Mesendoderm (in vitro differentiated cells): ENCODE results near the gene IP6K2.

Source experiments
- DNase-seq: peaks from one replicate; pipeline ENCODE4 v3.0.0; 2013
- H2AK5ac ChIP-seq: 2 replicates; pipeline ENCODE4 v1.6.1; 2013; ENCODE audit warnings: low read length, inconsistent platforms
- H2BK120ac ChIP-seq: 2 replicates; pipeline ENCODE4 v1.6.1; 2013; ENCODE audit warnings: low read depth, mild to moderate bottlenecking, low read length, moderate library complexity, mixed read lengths
- H2BK15ac ChIP-seq: replicated peaks from 2 replicates; pipeline ENCODE4 v1.6.1; 2013; ENCODE audit warnings: low read depth, mild to moderate bottlenecking, moderate library complexity
- H2BK5ac ChIP-seq: 2 replicates; pipeline ENCODE4 v1.6.1; 2013; ENCODE audit warnings: low read length, inconsistent platforms
- H3K18ac ChIP-seq: 2 replicates; pipeline ENCODE4 v1.6.1; 2013; ENCODE audit warnings: mild to moderate bottlenecking, low read length, mixed read lengths
- H3K23ac ChIP-seq: one replicate; pipeline ENCODE4 v1.6.1; 2013; ENCODE audit warnings: low read length
- H3K27ac ChIP-seq: 2 replicates; pipeline ENCODE4 v1.5.1; 2013; ENCODE audit warnings: low read depth, mild to moderate bottlenecking, inconsistent platforms, low read length, moderate library complexity
- H3K27me3 ChIP-seq: 2 replicates; pipeline ENCODE4 v1.6.1; 2013; ENCODE audit warnings: low read length, control low read depth, mild to moderate bottlenecking, inconsistent platforms; ENCODE audit not compliant: insufficient read depth, poor library complexity
- H3K36me3 ChIP-seq: 2 replicates; pipeline ENCODE4 v1.6.1; 2013; ENCODE audit warnings: low read length, inconsistent platforms; ENCODE audit not compliant: control insufficient read depth, insufficient read depth
- H3K4ac ChIP-seq: one replicate; pipeline ENCODE4 v1.6.1; 2013; ENCODE audit warnings: low read depth, mild to moderate bottlenecking, low read length, moderate library complexity
- H3K4me1 ChIP-seq: 2 replicates; pipeline ENCODE4 v1.6.1; 2013; ENCODE audit warnings: low read depth, low read length, inconsistent platforms; ENCODE audit not compliant: control insufficient read depth
- H3K4me2 ChIP-seq: 2 replicates; pipeline ENCODE4 v1.6.1; 2013; ENCODE audit warnings: low read length
- H3K4me3 ChIP-seq: 2 replicates; pipeline ENCODE4 v1.5.1; 2013; ENCODE audit warnings: mild to moderate bottlenecking, low read length
- H3K56ac ChIP-seq: one replicate; pipeline ENCODE4 v1.6.1; 2013; ENCODE audit warnings: low read length
- H3K79me1 ChIP-seq: 2 replicates; pipeline ENCODE4 v1.6.1; 2013; ENCODE audit warnings: low read length, inconsistent platforms
- H3K79me2 ChIP-seq: 2 replicates; pipeline ENCODE4 v1.6.1; 2013; ENCODE audit warnings: mild to moderate bottlenecking, low read length; ENCODE audit not compliant: control insufficient read depth, insufficient read depth
- H3K9ac ChIP-seq: 2 replicates; pipeline ENCODE4 v1.6.1; 2013; ENCODE audit warnings: low read length, inconsistent platforms
- H4K5ac ChIP-seq: one replicate; pipeline ENCODE4 v1.6.1; 2013; ENCODE audit warnings: low read length
- H4K8ac ChIP-seq: one replicate; pipeline ENCODE4 v1.6.1; 2013; ENCODE audit warnings: low read depth, mild to moderate bottlenecking, control low read depth, low read length, moderate library complexity
- WGBS: extraction: QIAGEN DNeasy Blood & Tissue Kit; methylation state at CpG from one replicate; pipeline ENCODE4 v1.1.7; 2013; ENCODE audit warnings: low lambda C conversion rate, missing lambda C conversion rate; ENCODE audit not compliant: insufficient coverage; ENCODE audit errors: extremely low coverage; 5-methylcytosine and 5-hydroxymethylcytosine counted together

Gene IP6K2

DNA sequence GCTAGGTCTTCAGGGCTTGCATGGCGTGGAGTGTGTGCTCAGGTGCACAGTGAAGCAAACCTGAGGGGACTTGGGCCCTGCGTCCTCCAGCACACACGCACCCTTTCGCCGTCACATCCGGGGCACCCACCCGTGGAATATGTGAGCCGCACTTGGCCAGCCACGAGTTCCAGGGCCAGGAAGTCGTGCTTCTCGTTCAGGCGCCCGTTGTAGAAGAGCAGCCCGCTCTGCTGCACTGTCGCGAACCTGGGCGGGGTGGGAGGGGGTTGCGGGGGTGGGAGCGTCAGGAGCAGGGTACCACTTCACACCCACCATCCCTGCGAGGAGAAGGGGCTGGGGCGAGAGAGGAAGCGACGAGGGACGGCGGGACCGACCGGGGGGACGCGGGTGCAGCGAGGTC, 61.4 kb downstream of the IP6K2 start:
- Histone ChIP-seq H3K56ac (peak overlapping the region; percentile 84), H4K8ac (no peak overlapping the region), H3K4me1 (peaks cover 6% of the 10 kb centered on the region), H2BK120ac (no peak overlapping the region), H3K18ac (no peak overlapping the region), H2AK5ac (no peak overlapping the region), H3K4ac (no peak overlapping the region), H3K9ac (peak overlapping the region; percentile 63), H3K23ac (no peak overlapping the region), H3K27me3 (no peaks in the 10 kb centered on the region), H2BK5ac (no peak overlapping the region), H3K79me2 (no peaks in the 10 kb centered on the region), H3K27ac (no peak overlapping the region), H3K36me3 (no peaks in the 10 kb centered on the region), H3K4me2 (no peak overlapping the region), H3K79me1 (no peaks in the 10 kb centered on the region), H3K4me3 (no peak overlapping the region), H2BK15ac (no peak overlapping the region), H4K5ac (no peak overlapping the region)
- WGBS = no CpG with 5 or more reads among the region's 30 CpGs
- DNase-seq = no peak

DNA sequence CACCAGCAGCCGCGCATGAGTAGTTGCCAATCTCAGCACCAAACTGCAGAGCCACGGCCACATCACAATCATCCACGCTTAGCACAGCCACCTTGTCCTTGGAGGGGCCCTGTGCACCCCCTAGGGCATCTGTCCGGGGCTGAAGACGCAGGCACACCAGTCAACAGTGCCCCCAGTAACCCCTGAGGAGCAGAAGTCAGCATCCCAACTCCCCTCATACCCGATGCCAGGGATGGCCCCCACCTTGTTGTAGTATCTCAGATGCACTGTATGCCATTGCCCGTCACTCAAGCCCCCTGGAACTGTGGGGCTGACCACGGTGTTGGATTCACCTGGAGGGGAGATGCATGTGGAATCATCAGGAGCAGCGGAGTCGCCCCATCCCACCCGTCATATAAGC, 62.0 kb downstream of the IP6K2 start:
- no peak overlapping the region for H3K4ac ChIP-seq
- no peaks in the 10 kb centered on the region for H3K79me2 ChIP-seq
- H3K27me3 ChIP-seq = no peaks in the 10 kb centered on the region
- H2AK5ac ChIP-seq = no peak overlapping the region
- H3K27ac ChIP-seq = no peak overlapping the region
- no peaks in the 10 kb centered on the region for H3K79me1 ChIP-seq
- no peak overlapping the region for H3K4me2 ChIP-seq
- H3K9ac ChIP-seq = no peak overlapping the region
- H3K23ac ChIP-seq = no peak overlapping the region
- no CpG with 5 or more reads among the region's 12 CpGs for WGBS
- no peak overlapping the region for H3K18ac ChIP-seq
- no peak overlapping the region for H2BK15ac ChIP-seq
- no peak overlapping the region for H3K4me3 ChIP-seq
- no peaks in the 10 kb centered on the region for H3K36me3 ChIP-seq
- peak overlapping the region; percentile 84 for H3K56ac ChIP-seq
- H2BK120ac ChIP-seq = no peak overlapping the region
- no peak for DNase-seq
- H4K5ac ChIP-seq = no peak overlapping the region
- no peak overlapping the region for H4K8ac ChIP-seq
- no peak overlapping the region for H2BK5ac ChIP-seq
- peaks cover 6% of the 10 kb centered on the region for H3K4me1 ChIP-seq

DNA sequence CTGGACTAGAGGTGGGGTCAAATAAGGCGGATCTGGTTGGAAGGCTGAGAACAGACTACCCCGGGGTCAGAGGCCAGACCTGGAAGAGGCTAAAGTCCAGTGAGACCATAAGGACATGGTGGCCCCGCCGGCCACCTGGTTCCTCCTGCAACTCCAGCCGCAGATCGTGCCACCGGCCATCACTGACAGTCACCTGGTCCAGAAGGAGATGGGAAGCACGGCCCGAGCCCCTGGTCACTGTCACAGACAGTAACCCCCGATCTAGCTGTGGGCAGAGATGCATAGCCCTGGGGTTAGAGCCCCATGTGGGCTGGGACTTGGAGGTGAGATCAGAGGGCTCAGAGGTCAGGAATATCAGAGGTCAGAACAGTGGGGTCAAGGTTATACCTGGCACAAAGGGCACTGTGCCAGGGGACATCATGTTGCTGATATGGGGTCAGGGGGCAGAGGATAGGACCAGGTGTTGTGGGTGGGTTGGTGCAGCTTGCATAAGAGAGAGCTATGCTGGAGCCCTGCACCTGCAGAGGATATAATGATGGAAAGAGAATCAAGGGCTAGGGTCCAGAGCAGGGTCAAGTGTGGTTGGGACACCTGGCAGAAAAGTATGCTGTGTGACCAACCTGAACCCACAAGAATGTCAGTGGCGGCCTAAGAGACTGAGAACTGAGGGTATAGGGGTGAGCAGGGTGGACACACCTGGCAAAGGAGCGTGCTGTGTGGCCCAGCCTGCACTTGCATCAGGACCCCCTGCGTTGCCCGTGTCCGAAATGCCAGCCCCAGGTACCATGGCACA, 63.9 kb downstream of the IP6K2 start:
- no peak for DNase-seq
- H3K36me3 ChIP-seq = no peaks in the 10 kb centered on the region
- no peak overlapping the region for H4K5ac ChIP-seq
- H2BK120ac ChIP-seq = no peak overlapping the region
- no peak overlapping the region for H3K18ac ChIP-seq
- no peaks in the 10 kb centered on the region for H3K27me3 ChIP-seq
- no peak overlapping the region for H2BK5ac ChIP-seq
- H3K4ac ChIP-seq = no peak overlapping the region
- H3K23ac ChIP-seq = no peak overlapping the region
- H4K8ac ChIP-seq = no peak overlapping the region
- H3K4me3 ChIP-seq = no peak overlapping the region
- H3K79me1 ChIP-seq = no peaks in the 10 kb centered on the region
- no peak overlapping the region for H2BK15ac ChIP-seq
- H3K27ac ChIP-seq = no peak overlapping the region
- H3K9ac ChIP-seq = no peak overlapping the region
- no peaks in the 10 kb centered on the region for H3K79me2 ChIP-seq
- peaks cover 6% of the 10 kb centered on the region for H3K4me1 ChIP-seq
- H2AK5ac ChIP-seq = no peak overlapping the region
- no peak overlapping the region for H3K56ac ChIP-seq
- no CpG with 5 or more reads among the region's 15 CpGs for WGBS
- no peak overlapping the region for H3K4me2 ChIP-seq

DNA sequence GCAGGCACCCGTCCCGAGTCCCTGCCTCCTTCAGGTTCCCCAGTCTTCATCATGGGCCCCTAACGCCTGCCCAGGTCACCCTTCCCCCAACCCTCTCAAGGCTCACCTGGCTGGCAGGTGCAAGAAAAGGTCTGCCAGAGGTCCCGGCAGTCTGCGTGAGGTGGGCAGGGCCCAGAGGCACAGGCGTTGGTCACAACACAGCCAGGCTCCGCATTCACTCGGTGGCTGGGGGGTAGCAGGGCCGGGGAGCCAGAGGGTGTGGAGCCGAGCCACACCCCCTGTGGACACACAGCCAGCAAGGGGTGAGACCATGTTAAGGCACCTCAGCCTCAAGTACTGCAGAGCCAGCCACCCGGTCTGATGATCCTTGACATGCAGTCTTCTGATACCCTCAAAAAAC, 65.2 kb downstream of the IP6K2 start:
- Histone ChIP-seq H3K4me3 (no peak overlapping the region), H3K79me1 (no peaks in the 10 kb centered on the region), H3K9ac (no peak overlapping the region), H3K79me2 (no peaks in the 10 kb centered on the region), H3K56ac (no peak overlapping the region), H3K4ac (no peak overlapping the region), H3K18ac (no peak overlapping the region), H2AK5ac (no peak overlapping the region), H4K8ac (no peak overlapping the region), H3K27ac (no peak overlapping the region), H3K4me1 (peaks cover 6% of the 10 kb centered on the region), H4K5ac (no peak overlapping the region), H3K4me2 (no peak overlapping the region), H3K36me3 (no peaks in the 10 kb centered on the region), H2BK5ac (no peak overlapping the region), H2BK120ac (no peak overlapping the region), H3K23ac (no peak overlapping the region), H2BK15ac (no peak overlapping the region), H3K27me3 (no peaks in the 10 kb centered on the region)
- DNase-seq = no peak
- no CpG with 5 or more reads among the region's 11 CpGs for WGBS

DNA sequence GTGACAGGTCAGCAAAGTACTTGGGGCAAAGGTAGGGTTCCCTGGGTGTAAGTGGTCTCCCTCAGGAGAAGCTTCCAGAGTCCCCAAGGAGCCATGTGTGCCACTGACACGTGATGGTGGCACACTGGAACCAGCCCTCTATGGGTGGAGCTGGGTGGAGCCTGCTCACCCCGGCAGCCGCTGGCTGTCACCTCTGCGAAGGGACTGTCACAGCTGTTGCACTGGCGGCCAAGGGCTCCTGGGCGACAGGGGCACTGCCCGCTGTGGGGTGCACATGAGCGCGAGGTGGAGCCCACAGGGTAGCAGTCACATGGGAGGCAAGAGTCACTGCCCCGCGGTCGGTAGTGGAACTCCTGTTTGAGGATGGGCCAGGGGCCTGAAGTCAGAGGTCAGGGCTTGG, 66.3 kb downstream of the IP6K2 start:
- Histone ChIP-seq H3K4ac (no peak overlapping the region), H2AK5ac (no peak overlapping the region), H4K5ac (no peak overlapping the region), H3K4me1 (peaks cover 2% of the 10 kb centered on the region), H2BK120ac (no peak overlapping the region), H4K8ac (no peak overlapping the region), H3K9ac (no peak overlapping the region), H3K79me1 (no peaks in the 10 kb centered on the region), H3K27me3 (no peaks in the 10 kb centered on the region), H3K4me2 (no peak overlapping the region), H3K23ac (no peak overlapping the region), H2BK15ac (no peak overlapping the region), H3K18ac (no peak overlapping the region), H3K56ac (no peak overlapping the region), H3K79me2 (no peaks in the 10 kb centered on the region), H2BK5ac (no peak overlapping the region), H3K4me3 (no peak overlapping the region), H3K36me3 (no peaks in the 10 kb centered on the region), H3K27ac (no peak overlapping the region)
- WGBS = no CpG with 5 or more reads among the region's 12 CpGs
- no peak for DNase-seq
